HG02798 (cell line): ENCODE measurements around the gene RAD9A.

Source experiments
- ATAC-seq: cut with Tn5 transposase; IDR thresholded peaks from one replicate; pipeline ENCODE4 v1.9.1; 2021; ENCODE audit warnings: mild to moderate bottlenecking; ENCODE audit not compliant: unreplicated experiment, poor library complexity

RAD9A gene

DNA sequence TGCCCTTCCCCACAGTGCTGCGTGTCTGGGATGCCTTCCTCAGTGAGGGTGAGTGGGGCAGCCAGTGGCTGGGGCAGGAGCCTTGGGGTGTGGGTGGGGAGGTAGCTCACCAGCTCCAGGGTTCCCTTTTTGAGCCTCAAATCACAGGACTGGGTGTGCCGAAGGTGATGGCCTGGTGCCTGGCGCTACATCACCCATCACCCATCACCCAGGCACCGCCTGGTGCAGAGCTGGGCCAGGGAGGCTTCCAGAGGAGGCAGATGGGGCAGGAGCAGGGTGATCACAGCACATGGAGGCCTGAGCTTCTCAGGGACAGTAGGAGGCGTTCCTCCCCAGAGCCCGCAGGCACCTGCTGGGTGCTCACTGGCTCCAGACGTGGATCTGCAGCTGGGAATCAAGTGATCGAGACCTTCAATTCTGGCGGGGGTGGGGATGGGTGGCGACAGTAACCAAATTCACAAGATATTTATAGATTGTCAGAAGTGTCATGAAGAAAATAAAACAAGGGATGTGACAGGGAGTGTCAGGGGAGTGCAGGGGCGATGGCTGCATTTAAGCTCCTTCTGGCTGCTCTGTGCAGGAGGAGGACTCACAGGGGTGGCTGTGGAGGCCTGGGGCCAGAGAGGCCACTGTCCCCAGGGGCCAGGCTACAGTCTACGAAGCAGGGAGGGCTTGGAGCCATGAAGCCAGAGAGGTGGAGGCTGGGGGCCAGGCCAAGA is 15.3 kb downstream of the RAD9A start:
- no peak for ATAC-seq

DNA sequence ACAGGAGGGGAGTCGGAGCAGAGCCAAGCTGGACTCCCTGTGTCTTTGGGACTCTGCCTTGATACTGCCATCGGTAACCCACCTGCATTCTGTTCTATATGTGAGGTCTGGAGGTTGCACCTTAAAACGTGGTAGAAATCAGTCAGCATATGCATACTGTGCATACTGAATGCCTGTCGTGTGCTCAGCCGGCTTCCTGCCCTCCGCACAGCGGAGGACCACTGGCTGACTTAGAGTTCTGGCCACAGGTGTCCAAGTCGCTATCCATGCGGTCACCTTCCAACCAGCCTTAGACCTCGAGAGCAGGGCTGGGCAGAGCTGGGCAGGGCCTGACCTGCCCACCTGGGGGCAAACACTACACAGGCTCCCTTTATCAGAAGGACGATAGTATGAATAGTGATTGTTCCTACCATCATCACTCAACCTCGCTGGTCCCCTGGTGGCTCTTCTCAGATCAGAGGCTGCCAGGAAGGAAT is 15.9 kb downstream of the RAD9A start:
- ATAC-seq, result no peak

DNA sequence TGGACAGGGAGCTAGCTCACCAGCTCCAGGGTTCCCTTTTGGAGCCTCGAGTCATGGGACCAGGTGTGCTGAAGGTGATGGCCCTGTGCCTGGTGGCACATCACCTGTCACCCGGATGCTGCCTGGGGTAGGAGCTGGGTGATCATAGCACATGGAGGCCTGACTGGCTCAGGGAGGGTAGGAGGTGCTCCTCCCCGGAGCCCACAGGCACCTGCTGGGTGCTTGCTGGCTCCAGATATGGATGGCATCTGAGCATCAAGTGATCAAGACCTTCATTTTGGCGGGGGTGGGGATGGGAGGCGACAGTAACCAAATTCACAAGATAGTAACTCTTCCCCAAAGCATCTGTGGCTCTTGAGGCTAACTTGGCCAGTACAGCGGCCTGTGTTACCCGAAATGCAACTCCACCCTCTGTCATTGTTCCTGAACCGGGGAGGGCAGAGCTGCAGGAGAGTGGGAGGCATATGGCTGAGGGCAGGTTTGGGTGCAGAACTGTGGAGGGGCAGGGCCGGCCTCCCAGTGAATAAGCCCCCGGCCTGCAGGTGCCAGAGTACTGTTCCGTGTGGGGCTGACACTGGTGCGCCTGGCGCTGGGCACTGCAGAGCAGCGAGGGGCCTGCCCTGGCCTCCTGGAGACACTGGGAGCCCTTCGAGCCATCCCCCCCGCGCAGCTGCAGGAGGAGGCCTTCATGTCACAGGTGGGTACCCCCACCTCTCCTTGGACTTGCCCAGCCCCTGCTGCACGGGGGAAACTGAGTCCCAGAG is 16.8 kb downstream of the RAD9A start:
- ATAC-seq, result no peak

DNA sequence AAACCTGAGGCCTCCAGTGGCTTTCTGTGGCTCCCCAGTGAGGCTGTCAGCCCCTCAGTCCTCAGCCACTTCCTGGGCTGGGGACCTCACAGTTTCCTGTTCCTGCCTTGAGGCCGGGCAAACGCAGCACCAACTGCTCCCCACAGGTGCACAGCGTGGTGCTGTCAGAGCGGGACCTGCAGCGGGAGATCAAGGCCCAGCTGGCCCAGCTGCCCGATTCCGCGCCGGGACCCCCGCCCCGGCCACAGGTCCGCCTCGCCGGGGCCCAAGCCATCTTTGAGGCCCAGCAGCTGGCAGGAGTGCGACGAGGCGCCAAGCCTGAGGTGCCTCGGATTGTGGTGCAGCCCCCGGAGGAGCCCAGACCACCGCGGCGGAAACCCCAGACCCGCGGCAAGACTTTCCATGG is 17.5 kb downstream of the RAD9A start:
- ATAC-seq, result peak; percentile 42

DNA sequence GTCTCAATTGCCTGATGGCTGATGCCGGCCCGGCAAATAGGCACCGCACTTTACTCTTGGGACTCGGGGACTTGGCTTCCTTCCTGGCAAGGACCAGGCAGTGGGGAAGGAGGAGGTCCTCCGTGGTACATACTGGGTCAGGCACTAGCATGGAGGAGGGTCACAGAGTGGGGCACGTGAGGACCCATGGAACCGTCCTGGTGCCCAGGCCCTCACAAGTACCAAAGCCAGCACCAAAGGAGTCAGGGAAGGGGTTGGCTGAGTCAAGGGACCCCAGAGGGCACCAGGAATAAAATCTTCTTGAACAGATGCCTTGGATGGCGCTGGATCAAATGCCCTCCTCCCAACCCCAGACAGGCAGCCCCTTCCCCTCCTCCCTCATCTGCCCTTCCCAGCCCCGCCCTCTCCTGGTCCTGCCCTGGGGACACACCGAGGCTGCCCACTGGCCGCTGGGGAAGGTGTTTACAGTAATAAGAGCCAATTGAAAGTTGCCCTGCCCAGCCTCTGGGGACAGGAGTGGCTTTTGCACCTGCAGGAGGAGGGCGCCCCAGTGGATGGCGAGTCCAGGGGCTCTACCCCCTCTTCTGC is 18.1 kb downstream of the RAD9A start:
- no peak for ATAC-seq

DNA sequence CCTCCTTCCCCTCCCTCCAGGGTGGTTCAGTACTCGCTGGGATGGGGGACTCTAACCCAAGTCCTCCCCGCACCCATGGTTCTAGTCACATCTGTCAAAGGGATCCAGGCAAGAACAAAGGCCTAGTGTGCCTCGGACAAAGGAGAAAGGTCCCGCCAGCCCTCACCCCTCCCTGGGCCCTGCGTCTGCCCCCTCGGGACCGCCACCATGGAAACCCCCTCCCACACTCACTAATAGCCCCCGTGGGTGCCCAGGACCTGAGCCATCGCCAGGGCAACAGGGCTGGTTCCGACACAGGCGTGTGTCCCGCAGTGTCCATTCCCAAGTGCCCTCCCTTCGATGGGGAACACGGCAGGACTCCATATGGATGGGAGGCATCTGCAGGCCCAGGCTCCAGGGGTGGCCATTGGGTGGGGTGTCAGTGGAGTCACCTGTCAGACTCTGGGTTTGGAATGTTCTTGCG is 18.6 kb downstream of the RAD9A start:
- ATAC-seq, result no peak

DNA sequence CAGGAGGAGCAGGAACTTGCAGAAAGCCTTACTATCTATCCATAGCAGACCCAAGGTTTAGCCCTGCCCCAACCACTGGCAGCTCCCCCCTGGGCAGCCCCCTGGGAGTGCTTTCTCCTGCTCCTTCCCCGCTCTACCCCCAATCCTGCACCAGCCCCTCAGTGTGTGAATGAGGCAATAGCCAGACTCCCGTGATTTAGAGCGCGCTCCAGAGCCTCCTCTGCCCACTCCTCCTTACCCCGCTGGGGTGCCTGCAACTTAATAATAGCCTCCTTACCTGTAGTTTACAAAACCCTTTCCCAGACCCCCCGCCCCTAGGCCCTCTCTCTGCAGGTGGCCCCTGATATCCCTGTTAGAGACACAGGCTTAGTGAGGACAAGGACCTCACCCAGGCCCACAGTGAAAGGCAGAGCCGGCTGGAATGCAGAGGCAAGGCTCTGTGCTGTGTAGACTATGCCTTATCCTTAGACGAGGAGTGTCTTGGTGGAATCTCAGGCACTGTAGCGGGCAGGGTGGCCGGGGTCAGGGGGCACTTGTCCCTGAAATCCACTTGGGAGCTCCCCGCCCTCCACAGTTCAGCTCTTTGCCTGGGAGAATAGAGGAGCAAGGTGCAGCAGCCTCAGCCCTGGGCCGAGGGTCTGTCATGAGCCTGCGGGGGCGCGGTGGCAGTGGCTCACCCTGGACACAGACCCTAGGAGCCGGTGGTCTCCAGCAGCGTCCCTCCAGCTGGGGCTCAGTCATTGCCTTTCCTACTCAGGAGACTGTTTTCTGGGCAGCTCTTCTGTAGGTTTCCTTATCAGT is 19.4 kb downstream of the RAD9A start:
- no peak for ATAC-seq

DNA sequence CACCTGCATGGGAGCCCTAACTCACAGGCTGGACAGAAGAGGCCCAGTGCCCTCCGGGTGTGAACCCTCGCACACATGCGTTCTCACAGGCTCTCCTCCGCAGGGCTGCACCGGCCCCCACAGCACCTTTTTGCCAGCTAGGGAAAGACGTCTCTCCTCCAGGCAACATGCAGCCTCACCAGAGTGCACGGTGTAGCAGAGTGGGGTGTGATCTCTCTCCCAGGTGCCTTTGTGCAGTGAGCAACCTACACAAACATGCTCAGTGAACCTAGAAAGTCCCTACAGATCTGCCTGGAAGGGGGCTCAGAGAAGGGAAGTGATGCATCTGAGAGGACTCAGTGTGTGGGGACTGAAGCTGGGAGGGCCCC is 20.0 kb downstream of the RAD9A start:
- no peak for ATAC-seq

DNA sequence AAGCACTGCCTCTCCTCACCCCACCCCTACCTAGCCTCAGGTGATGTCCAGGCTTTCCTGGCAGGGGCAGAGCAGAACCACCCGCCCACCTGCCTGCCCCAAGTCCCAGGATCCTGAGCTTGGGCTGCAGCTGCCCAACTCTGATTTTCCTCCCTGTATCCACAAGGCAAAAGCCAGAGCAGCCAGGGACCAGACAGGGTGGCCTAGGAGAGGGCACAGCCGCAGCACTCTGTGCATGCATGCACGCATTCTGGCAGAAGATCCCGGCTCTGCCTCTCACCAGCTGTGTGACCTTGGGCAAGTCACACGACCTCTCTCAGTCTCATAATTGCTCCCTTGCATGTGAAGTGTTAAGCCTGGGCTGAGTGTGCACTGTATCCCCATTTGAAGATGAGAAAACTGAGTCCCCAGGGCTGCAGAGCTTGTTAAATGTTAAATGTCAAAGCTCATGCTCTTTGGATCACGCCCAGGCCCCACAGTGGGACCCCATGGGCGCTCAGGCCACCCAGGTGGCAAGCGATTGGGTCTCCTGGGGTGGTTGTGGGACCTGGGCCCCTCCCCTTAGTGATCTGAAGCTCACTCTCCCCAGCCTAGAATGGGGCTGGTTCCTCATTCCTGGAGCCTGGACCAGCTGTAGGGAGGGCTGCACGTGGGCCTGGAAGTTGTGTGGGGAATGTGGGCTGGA is 20.9 kb downstream of the RAD9A start:
- ATAC-seq, result no peak

DNA sequence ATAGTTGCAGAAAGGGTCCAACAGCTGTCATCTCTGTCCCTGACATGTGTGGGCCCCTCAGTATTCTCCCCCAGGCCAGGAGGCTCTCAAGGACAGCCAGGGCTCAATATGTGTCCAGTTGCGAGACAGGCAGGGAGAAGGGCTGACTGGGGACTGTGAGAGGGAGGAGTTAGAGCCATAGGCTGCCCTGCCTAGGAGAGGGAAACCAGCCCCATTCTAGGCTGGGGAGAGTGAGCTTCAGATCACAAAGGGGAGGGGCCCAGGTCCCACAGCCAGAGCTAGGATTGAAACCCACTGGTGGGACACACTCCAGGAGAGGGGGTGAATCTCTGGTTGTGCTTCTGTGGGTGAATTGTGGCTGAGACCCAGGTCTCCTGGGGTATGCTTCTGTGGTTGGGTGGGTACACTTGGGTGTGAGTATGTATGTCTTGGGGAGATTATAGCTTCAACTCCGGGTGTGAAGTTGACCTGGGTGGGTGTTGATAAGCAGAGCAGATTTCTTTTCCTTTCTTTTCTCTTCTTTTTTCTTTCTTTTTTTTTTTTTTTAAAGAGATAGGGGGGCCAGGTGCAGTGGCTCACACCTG is 21.6 kb downstream of the RAD9A start:
- ATAC-seq, result no peak

DNA sequence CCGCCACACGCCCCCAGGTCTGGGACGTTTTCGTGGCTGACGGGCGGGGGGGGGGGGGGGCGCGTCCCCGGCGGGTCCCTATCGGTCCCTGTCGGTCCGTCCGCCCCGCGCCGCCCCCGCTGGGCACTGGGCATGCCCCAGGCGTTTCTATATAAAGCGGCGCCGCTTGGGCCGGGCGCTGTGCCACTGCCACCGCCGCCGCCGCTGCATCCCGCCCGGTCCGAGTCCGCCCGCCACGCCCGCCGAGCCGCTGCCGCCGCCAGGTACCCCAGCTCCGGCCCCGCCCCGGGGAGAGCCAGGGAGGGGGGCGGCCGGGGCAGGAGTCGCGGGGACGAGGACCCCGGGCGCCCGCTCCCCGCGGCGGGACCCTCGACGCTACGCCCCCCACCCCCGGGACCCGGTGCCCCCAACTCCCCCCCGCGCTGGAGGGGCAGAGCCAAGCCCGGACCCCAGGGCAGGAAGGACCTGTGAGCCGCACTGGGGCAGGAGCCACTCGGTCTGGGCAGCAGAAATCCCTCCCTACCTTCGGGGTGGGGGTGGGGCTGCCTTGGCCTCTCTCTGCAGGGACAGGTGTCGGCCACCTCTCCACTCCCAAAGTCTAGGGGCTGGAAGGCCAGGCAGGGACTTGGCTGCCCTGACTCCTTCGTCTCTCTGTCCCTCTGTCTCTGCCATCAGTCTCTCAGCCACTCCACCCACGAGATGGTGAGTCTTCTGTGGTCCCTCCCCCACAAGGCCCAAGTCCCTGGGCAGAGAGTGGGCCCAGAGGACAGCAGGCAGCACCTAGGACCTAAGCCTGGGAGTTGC is 23.9 kb downstream of the RAD9A start, which contains the start of gene CARNS1:
Gene CARNS1 (plus strand): TSS at position 178 of the 804 bp plus-strand sequence. CDS start 522 bp downstream, at position 700.
- no peak for ATAC-seq

DNA sequence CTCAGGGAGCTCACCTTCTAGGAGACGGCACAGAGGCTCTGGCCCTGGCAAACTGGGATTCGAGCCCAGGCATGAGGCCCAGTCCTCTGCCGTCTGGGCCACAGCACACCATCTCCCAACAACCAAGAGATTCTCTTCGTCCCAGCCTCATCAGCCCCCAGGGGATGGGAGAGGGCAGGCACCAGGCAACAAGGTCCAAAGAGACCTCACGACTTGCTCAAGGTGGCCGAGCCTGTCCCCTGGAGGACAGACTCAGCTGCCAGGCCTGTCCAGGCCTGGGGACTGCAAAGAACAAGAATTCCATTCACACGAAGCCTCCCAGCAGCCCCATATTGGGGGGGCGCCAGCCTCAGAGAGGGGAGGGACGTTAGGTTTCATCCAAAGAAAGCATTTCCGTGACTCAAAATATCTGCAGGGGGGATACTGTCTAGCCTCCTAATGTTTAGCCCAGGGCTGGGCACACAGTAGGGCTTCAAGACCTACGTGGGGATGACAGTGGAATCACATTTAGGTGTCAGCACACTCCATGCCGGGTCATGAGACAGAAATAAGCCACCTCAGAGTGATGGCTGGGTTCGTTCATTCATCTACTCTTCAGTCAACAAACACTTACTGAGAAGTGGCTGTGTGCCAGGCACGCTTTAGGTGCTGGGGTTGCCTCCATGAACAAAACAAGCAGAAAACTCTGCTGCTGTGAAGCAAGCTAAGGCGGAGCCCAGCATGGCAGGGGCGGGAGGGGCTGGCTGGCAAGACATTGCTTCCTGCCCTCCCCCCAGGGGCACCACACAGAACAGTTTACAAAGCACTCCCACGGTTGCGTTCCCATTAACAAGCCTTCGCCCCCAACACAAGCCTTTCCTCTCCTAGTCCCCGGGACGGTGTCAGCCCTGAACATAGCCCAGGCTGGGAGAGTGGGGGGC is 24.9 kb downstream of the RAD9A start:
- ATAC-seq, result no peak

DNA sequence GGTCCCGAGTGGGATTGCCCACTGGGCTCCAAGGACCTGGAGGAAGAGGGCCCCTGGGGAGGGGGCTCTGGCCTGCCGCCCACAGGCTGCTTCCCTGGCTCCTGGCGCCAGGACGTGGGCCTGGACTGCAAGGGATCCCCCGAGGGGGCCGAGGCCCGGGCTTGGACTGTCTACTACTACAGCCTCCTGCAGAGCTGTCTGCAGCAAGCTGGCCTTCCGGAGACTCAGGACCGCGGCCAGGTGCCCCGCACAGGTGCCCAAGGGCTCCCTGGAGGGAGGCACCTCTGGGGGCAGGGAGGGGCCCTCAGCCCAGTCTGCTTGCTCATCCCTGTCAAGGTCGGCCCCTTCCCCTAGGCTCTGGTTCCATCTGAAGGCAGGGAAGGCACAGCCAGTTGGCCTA is 25.6 kb downstream of the RAD9A start:
- no peak for ATAC-seq

DNA sequence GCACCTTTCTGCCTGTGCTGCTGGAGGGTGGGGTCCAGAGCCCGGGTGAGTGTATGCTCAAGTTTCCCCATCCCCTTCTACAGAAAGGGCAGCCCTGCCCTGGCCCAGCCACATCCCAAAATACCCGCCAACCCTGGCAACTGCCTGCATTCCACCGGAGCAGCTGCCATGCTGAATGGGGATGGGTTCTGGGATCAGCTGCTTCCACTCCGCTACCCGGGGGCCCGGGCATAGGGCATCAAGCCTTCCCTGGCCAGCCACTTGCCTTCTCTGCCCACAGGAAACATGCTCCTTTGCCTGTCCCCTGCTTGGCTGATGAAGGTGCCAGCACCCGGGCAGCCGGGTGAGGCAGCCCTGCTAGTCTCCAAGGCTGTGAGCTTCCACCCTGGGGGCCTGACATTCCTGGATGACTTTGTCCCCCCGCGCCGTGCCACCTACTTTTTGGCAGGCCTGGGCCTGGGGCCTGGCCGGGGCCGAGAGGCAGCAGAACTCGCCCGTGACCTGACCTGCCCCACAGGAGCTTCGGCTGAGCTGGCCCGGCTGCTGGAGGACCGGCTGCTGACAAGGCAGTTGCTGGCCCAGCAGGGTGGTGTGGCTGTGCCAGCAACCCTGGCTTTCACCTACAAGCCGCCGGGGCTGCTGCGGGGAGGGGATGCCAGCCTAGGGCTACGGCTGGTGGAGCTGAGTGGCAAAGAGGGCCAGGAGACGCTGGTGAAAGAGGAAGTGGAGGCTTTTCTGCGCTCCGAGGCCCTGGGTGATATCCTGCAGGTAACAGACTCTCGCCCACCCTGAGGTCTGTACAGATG is 26.9 kb downstream of the RAD9A start:
- no peak for ATAC-seq

DNA sequence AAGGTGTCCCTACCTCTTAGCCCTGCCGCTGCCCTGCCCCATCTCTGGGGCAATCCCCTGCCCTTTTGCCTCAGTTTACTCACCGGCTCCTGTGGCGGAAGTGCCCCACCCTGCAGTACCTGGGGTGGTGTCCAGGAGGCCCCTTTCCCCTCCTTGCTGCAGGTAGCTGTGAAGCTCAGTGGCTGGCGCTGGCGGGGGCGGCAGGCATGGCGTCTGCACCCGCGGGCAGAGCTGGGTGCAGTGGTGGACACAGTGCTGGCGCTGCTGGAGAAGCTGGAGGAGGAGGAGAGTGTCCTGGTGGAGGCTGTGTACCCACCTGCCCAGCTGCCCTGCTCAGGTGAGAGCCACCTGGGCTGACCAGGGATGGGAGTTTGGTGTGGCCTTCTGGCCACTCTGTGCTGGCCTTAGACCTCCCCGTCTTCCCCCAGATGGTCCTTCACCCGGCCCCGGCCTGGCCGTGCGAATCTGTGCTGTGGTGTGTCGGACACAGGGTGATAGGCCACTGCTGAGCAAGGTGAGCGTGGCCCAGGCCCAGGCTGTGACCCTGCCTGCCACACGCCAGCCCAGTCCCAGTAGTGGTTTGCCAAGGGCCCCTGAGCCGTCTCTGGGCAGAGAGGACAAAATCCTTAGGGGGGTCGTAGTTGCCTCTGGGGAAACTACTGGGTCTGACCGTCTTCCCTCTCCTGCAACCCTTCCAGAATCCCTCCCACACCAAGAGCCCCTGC is 27.7 kb downstream of the RAD9A start:
- ATAC-seq, result no peak

DNA sequence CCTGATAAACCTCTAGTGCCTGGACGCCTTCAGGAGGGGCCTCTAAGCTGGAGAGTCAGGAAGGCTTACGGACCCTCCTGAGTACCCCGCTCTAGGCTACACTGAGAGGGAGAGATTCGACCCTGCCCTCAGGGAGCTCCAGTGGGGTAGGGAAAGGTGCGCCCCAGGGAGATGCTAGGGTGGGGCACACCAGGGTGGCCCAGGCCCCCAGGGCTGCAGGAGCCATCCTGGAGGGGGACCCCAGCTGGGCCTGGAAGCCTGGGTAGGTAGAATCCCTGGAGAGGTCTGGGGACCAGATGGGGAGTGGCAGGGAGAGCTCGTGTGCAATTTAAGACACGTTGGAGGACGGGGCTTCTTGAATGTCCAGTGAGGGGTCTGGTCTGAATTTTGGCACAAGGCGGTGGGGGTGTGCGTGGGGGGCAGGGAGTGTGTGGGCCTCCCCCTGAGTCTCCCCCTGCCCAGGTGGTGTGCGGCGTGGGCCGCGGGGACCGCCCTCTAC is 28.4 kb downstream of the RAD9A start:
- ATAC-seq, result no peak
